Breast epithelium (tissue), 3 donors: ENCODE data around the gene MED19.

ENCODE experiments used
- CTCF ChIP-seq, 3 donors: fragments of 450-650 bp; IDR thresholded peaks; one replicate each; pipeline ENCODE4 v1.5.1; 2016 to 2017; ENCODE audit warnings: antibody characterized with exemption in 3 of 3, mild to moderate bottlenecking in 3 of 3, moderate library complexity in 3 of 3
- POLR2A ChIP-seq: fragments of 450-650 bp; IDR thresholded peaks from one replicate; pipeline ENCODE4 v1.6.1; 2016; ENCODE audit warnings: antibody characterized with exemption, mild to moderate bottlenecking, moderate library complexity

- TF ChIP-seq POLR2A (no peak), CTCF (IDR thresholded peaks at IDR 0.05) (no peak)
Observed at GRCh38 chr11:57679396-57679795, 32.6 kb downstream of the MED19 start.
